Keratinocyte (primary cell): ENCODE data around the gene OAF. TPM values are rescaled to one million over a fixed set of nuclear protein-coding genes. Genes with fewer than 3 reads are reported as not detected.

Source experiments
- DNase-seq: peaks from one replicate; pipeline ENCODE4 v3.0.0-alpha.2; 2011; ENCODE audit warnings: low read depth, missing footprints, low spot score
- FAIRE-seq: peaks from 2 replicates; lab custom pipeline; 2011; peaks lifted over from hg19 to GRCh38; lab: Jason Lieb, UNC
- H2AFZ ChIP-seq: 2 replicates; pipeline ENCODE4 v1.6.0; 2012; ENCODE audit warnings: low read length, control low read depth, inconsistent platforms; ENCODE audit not compliant: control insufficient read depth
- H3K27ac ChIP-seq: 2 replicates; pipeline ENCODE4 v1.5.1; 2011; ENCODE audit warnings: low read length; ENCODE audit not compliant: control insufficient read depth, insufficient read depth
- H3K27me3 ChIP-seq: 3 replicates; pipeline ENCODE4 v1.6.0; 2011; ENCODE audit warnings: low read length; ENCODE audit not compliant: control insufficient read depth, insufficient read depth; ENCODE audit errors: extremely low read depth
- H3K36me3 ChIP-seq, 2 experiments: 2 replicates in 1 of 2; 3 replicates in 1 of 2; pipeline ENCODE4 v1.5.1; 2011; ENCODE audit warnings: low read length in 2 of 2, mild to moderate bottlenecking in 1 of 2; ENCODE audit not compliant: control insufficient read depth in 2 of 2, insufficient read depth in 2 of 2; ENCODE audit errors: extremely low read depth in 1 of 2
- H3K4me1 ChIP-seq: 3 replicates; pipeline ENCODE4 v1.5.1; 2011; ENCODE audit warnings: low read length; ENCODE audit not compliant: control insufficient read depth, insufficient read depth; ENCODE audit errors: extremely low read depth
- H3K4me2 ChIP-seq: 3 replicates; pipeline ENCODE4 v1.6.0; 2011; ENCODE audit warnings: low read depth, low read length; ENCODE audit not compliant: control insufficient read depth, insufficient read depth; ENCODE audit errors: extremely low read depth
- H3K4me3 ChIP-seq, 3 experiments: fragments of 200-600 bp in 1 of 3; sonication (generic) in 1 of 3; 2 replicates in 2 of 3; 3 replicates in 1 of 3; pipeline ENCODE4 v1.5.1; 2011 to 2016; ENCODE audit warnings: low read length in 3 of 3, mild to moderate bottlenecking in 3 of 3, control low read depth in 2 of 3, inconsistent platforms in 1 of 3, low read depth in 1 of 3, mixed read lengths in 1 of 3, mixed run types in 1 of 3, moderate library complexity in 1 of 3; ENCODE audit not compliant: control insufficient read depth in 2 of 3, insufficient read depth in 2 of 3; ENCODE audit errors: extremely low read depth in 1 of 3
- H3K79me2 ChIP-seq: 2 replicates; pipeline ENCODE4 v1.6.0; 2012; ENCODE audit warnings: low read length; ENCODE audit not compliant: control insufficient read depth, insufficient read depth
- H3K9ac ChIP-seq: 3 replicates; pipeline ENCODE4 v1.6.0; 2011; ENCODE audit warnings: low read length; ENCODE audit not compliant: control insufficient read depth, insufficient read depth; ENCODE audit errors: extremely low read depth
- H3K9me1 ChIP-seq: 3 replicates; pipeline ENCODE4 v1.6.0; 2011; ENCODE audit warnings: low read length; ENCODE audit not compliant: control insufficient read depth, insufficient read depth; ENCODE audit errors: extremely low read depth
- H3K9me3 ChIP-seq: 2 replicates; pipeline ENCODE4 v1.5.1; 2012; ENCODE audit warnings: low read depth, low read length; ENCODE audit not compliant: control insufficient read depth
- H4K20me1 ChIP-seq: 3 replicates; pipeline ENCODE4 v1.6.0; 2011; ENCODE audit warnings: low read length; ENCODE audit not compliant: control insufficient read depth, insufficient read depth; ENCODE audit errors: extremely low read depth
- EZH2 ChIP-seq: IDR thresholded peaks from one replicate; pipeline ENCODE4 v1.6.1; 2012; ENCODE audit warnings: inconsistent platforms, mild to moderate bottlenecking, low read length, moderate library complexity
- dilution Hi-C: fragments of 300-500 bp; cut with MboI; formaldehyde crosslinking; loops from one replicate; pipeline ENCODE4 v1.7.0; 2020; ENCODE audit warnings: low sequenced_read_pairs; ENCODE audit not compliant: extremely low pct_ligation_motif_present
- polyA plus RNA-seq, 5 experiments: library from polyadenylated mRNA; depleted of rRNA in 3 of 5; stranded (reverse) in 3 of 5; stranded (forward) in 1 of 5; unstranded in 1 of 5; fragments of >200 nt; gene quantifications; 1 replicate in 1 of 5; 2 replicates in 3 of 5; 3 replicates in 1 of 5; pipeline versions ENCODE4 v1.2.1 to v1.2.3, GENCODE V29; 2011 to 2012; ENCODE audit warnings: missing spikeins in 2 of 5, low read depth in 1 of 5, low replicate concordance in 1 of 5
- TF ChIP-seq, protein P1 (sequence below), 3 experiments: IDR thresholded peaks in 1 of 3; conservative IDR thresholded peaks in 1 of 3; optimal IDR thresholded peaks in 1 of 3; 2 replicates in 2 of 3; 3 replicates in 1 of 3; pipeline versions ENCODE3 to v1.5.1; 2011; ENCODE audit warnings: low read length in 3 of 3, mild to moderate bottlenecking in 3 of 3, moderate library complexity in 2 of 3, control low read depth in 1 of 3, inconsistent platforms in 1 of 3; ENCODE audit not compliant: insufficient read depth in 2 of 3; ENCODE audit errors: extremely low read depth in 1 of 3

OAF gene
- polyA plus RNA-seq, 1 donor (not counting 4 experiments of a cell fraction or from before 2014, with no cell fraction given) = 11.2 TPM

DNA sequence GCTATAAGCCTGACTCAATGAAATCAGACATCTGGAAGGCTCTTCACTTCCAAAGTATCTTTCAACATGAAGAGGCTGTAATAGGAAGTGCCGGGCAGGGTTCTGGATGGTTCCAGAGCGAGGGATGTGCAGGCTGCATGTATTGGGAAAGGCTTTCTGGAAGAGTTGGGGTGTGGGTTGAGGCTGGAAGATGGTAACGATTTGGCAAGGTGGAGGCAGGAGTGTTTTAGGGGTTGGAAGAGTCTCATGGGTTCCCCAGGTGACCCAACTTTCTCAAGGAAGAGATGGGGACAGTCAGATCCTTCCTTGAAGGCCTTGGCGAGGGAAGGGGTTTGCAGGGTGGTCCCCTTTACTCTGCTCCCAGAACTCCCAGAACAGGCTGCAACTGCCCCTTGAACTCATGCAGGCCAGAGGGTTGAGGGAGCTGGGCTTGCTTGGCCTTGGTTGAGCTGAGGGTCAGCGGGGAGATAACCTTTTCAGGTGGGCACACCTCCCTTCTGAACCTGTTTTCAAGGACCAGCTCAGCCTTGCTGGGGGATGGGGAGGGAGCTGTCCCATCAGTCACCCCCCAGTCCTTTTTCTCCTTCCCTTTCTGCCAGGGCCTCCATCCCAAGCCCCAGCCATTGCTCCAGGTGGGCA, 19.7 kb downstream of the OAF start:
- Histone ChIP-seq H3K9ac (no peak overlapping the region), H3K79me2 (no peaks in the 10 kb centered on the region), H3K27ac (no peak overlapping the region), H3K9me1 (peaks cover 1% of the 10 kb centered on the region), H3K4me3 (no peak overlapping the region), H3K36me3 (no peaks in the 10 kb centered on the region), H4K20me1 (no peaks in the 10 kb centered on the region), H3K27me3 (peaks cover 11% of the 10 kb centered on the region), H3K4me1 (peaks cover 5% of the 10 kb centered on the region), H2AFZ (no peak overlapping the region), H3K9me3 (peaks cover 2% of the 10 kb centered on the region), H3K4me2 (no peak overlapping the region)
- FAIRE-seq (no peak), DNase-seq (no peak)
- dilution Hi-C loops = no loop called here
- TF ChIP-seq, protein P1, sequence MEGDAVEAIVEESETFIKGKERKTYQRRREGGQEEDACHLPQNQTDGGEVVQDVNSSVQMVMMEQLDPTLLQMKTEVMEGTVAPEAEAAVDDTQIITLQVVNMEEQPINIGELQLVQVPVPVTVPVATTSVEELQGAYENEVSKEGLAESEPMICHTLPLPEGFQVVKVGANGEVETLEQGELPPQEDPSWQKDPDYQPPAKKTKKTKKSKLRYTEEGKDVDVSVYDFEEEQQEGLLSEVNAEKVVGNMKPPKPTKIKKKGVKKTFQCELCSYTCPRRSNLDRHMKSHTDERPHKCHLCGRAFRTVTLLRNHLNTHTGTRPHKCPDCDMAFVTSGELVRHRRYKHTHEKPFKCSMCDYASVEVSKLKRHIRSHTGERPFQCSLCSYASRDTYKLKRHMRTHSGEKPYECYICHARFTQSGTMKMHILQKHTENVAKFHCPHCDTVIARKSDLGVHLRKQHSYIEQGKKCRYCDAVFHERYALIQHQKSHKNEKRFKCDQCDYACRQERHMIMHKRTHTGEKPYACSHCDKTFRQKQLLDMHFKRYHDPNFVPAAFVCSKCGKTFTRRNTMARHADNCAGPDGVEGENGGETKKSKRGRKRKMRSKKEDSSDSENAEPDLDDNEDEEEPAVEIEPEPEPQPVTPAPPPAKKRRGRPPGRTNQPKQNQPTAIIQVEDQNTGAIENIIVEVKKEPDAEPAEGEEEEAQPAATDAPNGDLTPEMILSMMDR (optimal IDR thresholded peaks at IDR 0.05 in 1 of 3, IDR thresholded peaks at IDR 0.05 in 1 of 3, conservative IDR thresholded peaks at IDR 0.05 in 1 of 3; ENCODE audit: extremely low read depth in 1 of 3, insufficient read depth in 2 of 3, low read length in 3 of 3) = no peak
- no peak for TF ChIP-seq EZH2

DNA sequence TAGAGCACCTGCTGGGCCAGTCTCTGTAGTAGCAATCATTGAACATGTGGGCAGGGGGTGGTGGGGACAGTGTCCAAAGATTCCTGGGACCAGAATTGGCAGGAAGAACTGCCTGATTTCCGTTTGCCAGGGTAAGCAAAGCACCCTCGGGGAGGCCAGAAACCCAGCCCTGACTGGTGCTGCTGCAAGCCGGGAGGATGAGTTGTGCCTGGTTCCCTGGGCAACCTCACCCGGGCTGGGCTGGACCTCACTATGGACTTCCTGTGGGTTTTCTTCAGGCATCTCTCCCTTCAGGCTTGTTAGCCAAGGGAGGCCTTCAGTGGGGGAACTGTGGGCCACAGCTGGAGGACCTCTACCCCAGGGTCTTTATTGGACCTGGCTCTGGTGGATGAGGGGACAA, 21.1 kb downstream of the OAF start:
- peaks cover 11% of the 10 kb centered on the region for H3K27me3 ChIP-seq
- TF ChIP-seq EZH2 = no peak
- TF ChIP-seq, protein P1 (optimal IDR thresholded peaks at IDR 0.05 in 1 of 3, IDR thresholded peaks at IDR 0.05 in 1 of 3, conservative IDR thresholded peaks at IDR 0.05 in 1 of 3; ENCODE audit: extremely low read depth in 1 of 3, insufficient read depth in 2 of 3, low read length in 3 of 3) = no peak
- no peaks in the 10 kb centered on the region for H3K36me3 ChIP-seq
- no peak overlapping the region for H3K27ac ChIP-seq
- H3K9me1 ChIP-seq = peaks cover 3% of the 10 kb centered on the region
- H3K4me2 ChIP-seq = no peak overlapping the region
- dilution Hi-C loops = no loop called here
- peaks cover 16% of the 10 kb centered on the region for H3K4me1 ChIP-seq
- H4K20me1 ChIP-seq = no peaks in the 10 kb centered on the region
- H2AFZ ChIP-seq = no peak overlapping the region
- DNase-seq = no peak
- H3K4me3 ChIP-seq = no peak overlapping the region
- peaks cover 2% of the 10 kb centered on the region for H3K9me3 ChIP-seq
- no peaks in the 10 kb centered on the region for H3K79me2 ChIP-seq
- FAIRE-seq = no peak
- no peak overlapping the region for H3K9ac ChIP-seq
